HCT116 (cell line): ENCODE measurements around the gene UCK1.

Experiments
- CTCF ChIP-seq, 3 experiments: fragments of 200-600 bp in 1 of 3; sonication (generic) in 1 of 3; IDR thresholded peaks in 2 of 3; conservative IDR thresholded peaks in 1 of 3; 2 replicates each; pipeline ENCODE4 v1.5.1; 2012 to 2017; ENCODE audit warnings: low read depth in 2 of 3, low read length in 2 of 3, antibody characterized with exemption in 1 of 3, borderline replicate concordance in 1 of 3, control low read depth in 1 of 3, mild to moderate bottlenecking in 1 of 3, mixed read lengths in 1 of 3, mixed run types in 1 of 3, moderate library complexity in 1 of 3; ENCODE audit not compliant: insufficient read depth in 1 of 3
- EGR1 ChIP-seq: IDR thresholded peaks from 2 replicates; pipeline ENCODE4 v1.6.1; 2012; ENCODE audit warnings: low read depth
- EZH2 ChIP-seq: fragments of 200-600 bp; sonication (generic); IDR thresholded peaks from 2 replicates; pipeline ENCODE4 v1.6.1; 2017; ENCODE audit warnings: antibody characterized with exemption, mixed run types
- EZH2phosphoT487 ChIP-seq: fragments of 200-600 bp; IDR thresholded peaks from 2 replicates; pipeline ENCODE4 v1.6.1; 2018; ENCODE audit warnings: antibody characterized with exemption, borderline replicate concordance
- SP1 ChIP-seq: IDR thresholded peaks from 2 replicates; pipeline ENCODE4 v1.6.1; 2012; ENCODE audit warnings: low read depth
- ZNF274 ChIP-seq: fragments of 200-500 bp; sonication (Bioruptor generic); IDR thresholded peaks from 2 replicates; pipeline ENCODE4 v1.6.1; 2014; ENCODE audit warnings: mild to moderate bottlenecking, low read depth, low read length, inconsistent platforms
- TF ChIP-seq, protein P1 (sequence below): IDR thresholded peaks from 2 replicates; pipeline ENCODE4 v1.6.1; 2012

- TF ChIP-seq CTCF (IDR thresholded peaks at IDR 0.05 in 2 of 3, conservative IDR thresholded peaks at IDR 0.05 in 1 of 3; ENCODE audit: borderline replicate concordance in 1 of 3, insufficient read depth in 1 of 3, low read depth in 2 of 3, low read length in 2 of 3) (no peak), EZH2 (no peak), EZH2phosphoT487 (no peak), ZNF274 (no peak), EGR1 (no peak), SP1 (no peak)
- TF ChIP-seq, protein P1, sequence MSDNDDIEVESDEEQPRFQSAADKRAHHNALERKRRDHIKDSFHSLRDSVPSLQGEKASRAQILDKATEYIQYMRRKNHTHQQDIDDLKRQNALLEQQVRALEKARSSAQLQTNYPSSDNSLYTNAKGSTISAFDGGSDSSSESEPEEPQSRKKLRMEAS, result no peak
Measured at GRCh38 chr9:131473891-131474290, 57.2 kb downstream of the UCK1 start.
